GM18907 (cell line): ENCODE results near the gene SFTA2.
"Not testable (repeated sequence)": the region's sequence is repeated elsewhere in the genome, so short reads cannot be mapped to it uniquely, and the experiment has no call there.

Experiments
- ATAC-seq: cut with Tn5 transposase; IDR thresholded peaks from one replicate; pipeline ENCODE4 v1.9.1; 2021; ENCODE audit warnings: mild to moderate bottlenecking, moderate library complexity; ENCODE audit not compliant: unreplicated experiment

The SFTA2 gene

GRCh38 chr6:30944051-30944450, 12.1 kb upstream of the SFTA2 start:
- ATAC-seq = no peak

- ATAC-seq = no peak
Observed at GRCh38 chr6:30942338-30943060, 10.5 kb upstream of the SFTA2 start.

GRCh38 chr6:30940361-30940986, 8.5 kb upstream of the SFTA2 start, which contains the start of gene MUCL3:
TSS of gene MUCL3 (plus strand) at chr6:30940973. CDS start at chr6:30941000, 27 bp downstream.
- ATAC-seq = no peak

- no peak for ATAC-seq
Observed at GRCh38 chr6:30939473-30939872, 7.5 kb upstream of the SFTA2 start.

- no peak for ATAC-seq
Observed at GRCh38 chr6:30938730-30939129, 6.8 kb upstream of the SFTA2 start.

GRCh38 chr6:30937265-30937664, 5.3 kb upstream of the SFTA2 start:
- ATAC-seq = no peak

- no peak for ATAC-seq
Observed at GRCh38 chr6:30935018-30935417, 3.0 kb upstream of the SFTA2 start.

- ATAC-seq = no peak
Observed at GRCh38 chr6:30932665-30933365, 845 bp upstream of the SFTA2 start.

- ATAC-seq = no peak
Observed at GRCh38 chr6:30931272-30931671, 698 bp downstream of the SFTA2 start.

- no peak for ATAC-seq
Observed at GRCh38 chr6:30930506-30930905, 1.5 kb downstream of the SFTA2 start.

GRCh38 chr6:30928677-30929076, 3.3 kb downstream of the SFTA2 start:
- ATAC-seq = no peak

GRCh38 chr6:30927080-30927479, 4.9 kb downstream of the SFTA2 start:
- not testable (repeated sequence) for ATAC-seq

GRCh38 chr6:30926644-30927043, 5.3 kb downstream of the SFTA2 start:
- no peak for ATAC-seq

- ATAC-seq = not testable (repeated sequence)
Observed at GRCh38 chr6:30924040-30924627, 7.8 kb downstream of the SFTA2 start.

- ATAC-seq = no peak
Observed at GRCh38 chr6:30922447-30922852, 9.5 kb downstream of the SFTA2 start.

GRCh38 chr6:30918670-30919069, 13.3 kb downstream of the SFTA2 start:
- ATAC-seq = no peak

- ATAC-seq = no peak
Observed at GRCh38 chr6:30917487-30917886, 14.5 kb downstream of the SFTA2 start.

GRCh38 chr6:30917041-30917440, 14.9 kb downstream of the SFTA2 start:
- no peak for ATAC-seq

GRCh38 chr6:30915591-30915946, 16.4 kb downstream of the SFTA2 start:
- no peak for ATAC-seq

- no peak for ATAC-seq
Observed at GRCh38 chr6:30914854-30915590, 16.9 kb downstream of the SFTA2 start.
